Measurements from ENCODE around the gene COL23A1.
"Not testable (repeated sequence)": the region's sequence is repeated elsewhere in the genome, so short reads cannot be mapped to it uniquely, and the experiment has no call there.

The COL23A1 gene

DNA sequence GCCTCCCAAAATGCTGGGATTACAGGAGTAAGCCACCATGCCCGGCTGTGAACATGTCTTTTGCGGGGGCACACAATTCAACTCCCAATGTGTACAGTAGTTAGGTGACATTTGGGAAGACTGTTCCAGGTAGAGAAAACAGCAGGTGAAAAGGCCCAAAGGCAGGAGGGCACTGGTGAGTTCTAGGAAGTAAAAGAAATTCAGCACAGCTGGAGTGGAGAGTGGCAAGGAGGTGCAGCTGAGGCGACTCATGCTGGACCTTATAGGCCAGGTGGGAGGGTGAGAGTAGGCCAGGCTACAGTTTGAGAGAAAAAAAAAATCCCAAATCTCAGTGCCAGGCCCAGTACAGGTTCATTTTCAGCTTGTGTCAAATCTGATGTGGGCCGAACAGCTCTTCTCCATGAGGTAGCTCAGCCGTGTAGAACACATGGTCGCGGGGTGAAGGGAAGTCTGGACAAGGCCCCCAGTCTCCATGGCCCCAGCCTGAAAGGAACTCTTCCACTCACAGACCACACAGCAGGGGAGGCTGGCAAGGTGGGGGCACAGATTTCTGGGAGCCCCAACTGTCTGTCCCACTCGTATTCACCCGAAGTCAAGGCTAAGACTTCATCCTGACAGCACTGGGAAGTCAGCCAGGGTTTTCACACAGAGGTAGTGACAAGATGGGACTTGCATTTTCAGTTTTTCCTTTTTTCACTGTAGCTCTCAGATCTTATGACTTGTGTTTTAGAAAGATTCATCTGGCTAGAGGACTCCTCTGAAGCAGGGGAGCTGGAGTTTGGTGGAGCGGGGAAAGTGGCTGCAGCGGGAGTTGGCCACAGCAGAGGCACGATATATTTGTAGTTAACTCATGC, 390.4 kb downstream of the COL23A1 start:
- no peak for DNase-seq

DNA sequence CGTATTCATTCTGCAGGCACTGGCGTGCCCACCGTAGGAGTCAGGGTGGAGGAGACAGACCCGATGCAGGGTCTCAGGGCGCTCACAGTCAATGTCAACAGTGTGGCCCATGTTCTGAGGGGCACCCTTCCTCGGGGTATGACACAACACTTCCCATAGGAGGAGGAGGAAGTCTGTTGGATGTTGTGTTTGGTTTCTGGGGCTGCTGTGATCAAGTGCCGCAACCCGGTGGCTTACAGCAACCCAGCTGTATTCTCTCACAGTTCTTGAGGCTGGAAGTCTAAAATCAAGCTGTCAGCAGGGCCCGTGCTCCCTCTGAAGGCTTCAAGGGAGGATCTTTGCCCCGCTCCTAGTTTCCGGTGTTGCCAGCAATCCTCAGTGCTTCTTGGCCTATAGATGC, 391.5 kb downstream of the COL23A1 start:
- no peak for DNase-seq

DNA sequence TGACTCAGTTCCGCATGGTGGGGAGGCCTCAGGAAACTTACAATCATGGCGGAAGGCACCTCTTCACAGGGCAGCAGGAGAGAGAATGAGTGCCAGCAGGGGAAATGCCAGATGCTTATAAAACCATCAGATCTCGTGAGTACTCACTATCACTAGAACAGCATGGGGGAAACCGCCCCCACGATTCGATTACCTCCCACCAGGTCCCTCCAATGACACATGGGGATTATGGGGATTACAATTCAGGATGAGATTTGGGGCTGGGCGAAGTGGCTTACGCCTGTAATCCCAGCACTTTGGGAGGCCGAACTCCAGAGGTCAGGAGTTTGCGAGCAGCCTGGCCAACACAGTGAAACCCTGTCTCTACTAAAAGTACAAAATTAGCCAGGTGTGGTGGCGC, 392.0 kb downstream of the COL23A1 start:
- not testable (repeated sequence) for DNase-seq

DNA sequence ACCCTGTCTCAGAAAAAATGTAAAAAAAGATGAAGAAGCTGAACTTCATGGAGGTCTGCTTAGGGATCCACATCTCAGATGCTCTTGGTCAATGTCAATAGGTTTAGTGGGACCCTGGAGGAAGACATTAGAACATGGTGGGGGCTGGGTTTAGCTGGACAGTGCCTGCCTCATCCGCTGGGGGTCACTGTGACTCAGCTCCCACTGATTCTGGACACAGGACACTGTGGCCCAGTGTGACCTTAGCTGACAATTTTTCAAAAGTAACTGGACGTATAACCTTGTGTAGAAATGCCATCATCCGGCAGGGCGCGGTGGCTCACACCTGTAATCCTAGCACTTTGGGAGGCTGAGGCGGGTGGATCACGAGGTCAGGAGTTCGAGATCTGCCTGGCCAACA, 393.2 kb downstream of the COL23A1 start:
- no peak for DNase-seq

DNA sequence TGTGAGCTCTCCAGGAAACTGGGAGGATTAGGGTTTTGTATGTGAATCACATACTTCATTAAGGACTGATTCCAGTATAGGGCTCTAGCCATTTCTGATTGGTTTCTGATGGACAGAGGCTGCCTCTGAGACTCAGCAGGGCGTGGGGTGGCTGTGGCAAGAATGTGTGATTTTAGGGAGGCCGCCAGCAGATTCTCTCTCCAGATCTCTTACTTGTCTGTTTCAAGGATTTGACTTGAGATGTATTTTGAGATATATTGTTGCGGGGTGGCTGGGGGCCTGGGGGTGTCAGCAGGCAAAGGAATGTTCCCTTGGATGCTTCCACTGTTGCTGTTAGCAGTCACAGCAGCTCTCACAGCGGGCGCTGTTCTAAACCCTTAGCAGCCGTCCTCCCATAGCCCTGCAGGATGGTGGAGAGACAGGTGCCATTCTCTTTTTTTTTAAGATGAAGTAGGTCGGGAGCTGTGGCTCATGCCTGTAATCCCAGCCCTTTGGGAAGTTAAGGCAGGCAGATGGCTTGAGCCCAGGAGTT, 393.8 kb downstream of the COL23A1 start:
- no peak for DNase-seq

DNA sequence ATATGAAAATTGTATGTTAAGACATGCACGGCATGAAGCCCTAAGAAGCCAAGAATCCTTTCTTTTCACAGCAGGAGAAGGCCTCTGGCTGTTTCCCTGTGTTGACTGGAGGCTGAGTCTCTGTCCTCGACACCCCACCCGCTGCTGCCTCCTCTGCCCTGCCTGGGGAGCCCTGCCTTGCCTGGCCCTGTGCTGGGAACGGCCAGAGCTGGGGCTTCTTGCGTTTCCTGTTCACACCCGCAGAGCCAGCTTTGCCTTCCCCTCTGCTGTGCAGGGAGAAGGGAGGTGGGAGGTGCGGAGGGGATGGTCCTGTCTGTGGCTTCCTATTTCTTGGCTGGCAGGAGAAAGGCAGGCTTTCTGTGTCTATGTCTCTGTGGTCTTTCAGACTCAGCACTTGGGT, 396.2 kb downstream of the COL23A1 start:
- peak; percentile 83 for DNase-seq

DNA sequence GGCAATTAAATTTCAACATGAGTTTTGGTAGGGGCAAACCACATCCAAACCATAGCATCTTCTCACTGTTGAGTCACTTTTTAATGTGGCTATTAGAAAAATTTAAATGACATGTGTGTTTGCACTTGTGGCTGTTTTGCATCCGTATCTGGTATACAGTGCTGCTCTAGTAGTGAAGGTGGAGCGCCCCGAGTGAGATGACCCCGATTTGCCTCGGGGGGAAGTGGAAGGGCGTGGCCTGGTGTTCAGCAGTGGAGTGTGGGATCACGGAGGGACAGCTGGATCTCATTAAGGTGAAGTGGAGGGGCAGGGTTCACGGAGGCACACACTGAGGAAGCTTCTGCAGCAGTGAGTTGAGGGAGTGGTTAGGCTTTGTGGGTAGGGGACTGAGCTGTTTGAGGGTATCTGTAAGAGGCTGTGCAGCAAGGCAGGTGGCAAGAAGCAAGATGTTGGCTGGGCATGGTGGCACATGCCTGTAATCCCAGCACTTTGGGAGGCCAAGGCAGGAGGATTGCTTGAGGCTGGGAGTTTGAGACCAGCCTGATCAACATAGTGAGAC, 396.9 kb downstream of the COL23A1 start:
- DNase-seq: no peak

DNA sequence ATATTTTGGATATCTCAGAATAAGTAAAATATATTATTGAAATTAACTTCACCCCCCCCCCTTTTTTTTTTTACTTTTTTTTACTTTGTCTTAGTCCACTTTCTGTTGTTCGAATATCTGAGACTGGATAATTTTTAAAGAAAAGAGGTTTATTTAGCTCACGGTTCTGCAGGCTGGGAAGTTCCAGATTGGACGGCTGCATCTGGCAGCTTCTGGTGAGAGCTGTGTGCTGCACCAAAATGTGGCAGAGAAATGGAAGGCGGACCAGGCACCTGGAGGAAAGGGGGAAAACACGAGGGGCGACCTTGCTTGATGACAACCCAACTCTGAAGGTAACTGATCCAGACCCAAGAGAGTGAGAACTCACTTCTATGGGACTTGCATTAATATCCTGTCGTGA, 397.4 kb downstream of the COL23A1 start:
- DNase-seq: no peak

DNA sequence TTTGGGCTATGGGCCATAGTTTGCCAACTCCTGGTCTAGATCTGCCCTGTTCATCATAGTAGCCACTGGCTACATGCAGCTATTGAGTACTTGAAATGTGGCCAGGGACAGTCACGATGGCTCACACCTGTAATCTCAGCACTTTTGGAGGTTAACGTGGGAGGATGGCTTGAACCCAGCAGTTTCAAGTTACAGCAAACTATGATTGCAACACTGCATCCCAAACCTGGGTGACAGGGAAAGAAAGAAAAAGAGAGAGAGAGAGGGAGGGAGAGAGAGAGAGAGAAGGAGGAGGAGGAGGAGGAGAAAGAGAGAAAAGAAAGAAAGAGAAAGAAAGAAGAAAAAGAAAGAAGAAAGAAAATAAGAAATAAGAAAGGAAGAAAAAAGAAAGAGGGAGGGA, 397.9 kb downstream of the COL23A1 start:
- no peak for DNase-seq

DNA sequence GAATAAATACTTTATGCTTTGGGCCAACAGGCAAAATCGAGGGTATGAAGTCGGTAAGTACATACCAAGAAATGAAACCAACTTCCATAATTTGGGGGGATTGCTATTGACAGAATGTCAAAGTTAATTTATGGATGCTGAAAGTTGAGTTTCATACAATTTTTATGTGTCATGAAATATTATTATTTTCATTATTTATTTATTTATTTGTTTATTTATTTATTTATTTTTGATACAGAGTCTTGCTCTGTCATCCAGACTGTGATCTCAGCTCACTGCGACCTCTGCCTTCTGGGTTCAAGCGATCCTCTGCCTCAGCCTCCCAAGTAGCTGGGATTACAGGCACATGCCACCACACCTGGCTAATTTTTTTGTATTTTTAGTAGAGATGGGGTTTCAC, 398.5 kb downstream of the COL23A1 start:
- DNase-seq: no peak

DNA sequence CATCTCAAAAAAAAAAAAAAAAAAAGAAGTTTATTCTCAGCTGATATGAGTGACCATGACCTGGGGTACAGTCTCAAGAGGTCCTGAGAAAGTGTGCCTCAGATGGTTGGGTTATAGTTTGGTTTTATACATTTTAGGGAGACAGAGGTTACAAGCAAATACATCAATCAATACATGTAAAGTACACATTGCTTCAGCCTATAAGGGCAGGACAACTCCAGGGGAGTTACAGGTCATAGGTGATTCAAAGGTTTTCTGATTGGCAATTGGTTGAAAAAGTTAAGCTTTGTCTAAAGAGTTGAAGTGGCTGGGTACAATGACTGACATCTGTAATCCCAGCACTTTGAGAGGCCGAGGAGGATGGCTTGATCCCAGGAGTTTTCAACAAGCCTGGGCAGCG, 400.8 kb downstream of the COL23A1 start:
- no peak for DNase-seq
